Neural progenitor cell (in vitro differentiated cells): ENCODE results near the gene SPTBN4. TPM values are rescaled to one million over a fixed set of nuclear protein-coding genes. Genes with fewer than 3 reads are reported as not detected.

ENCODE experiments used
- DNase-seq: peaks from one replicate; pipeline ENCODE4 v3.0.0-alpha.2; 2016; ENCODE audit warnings: low spot score
- H2AFZ ChIP-seq: fragments of 200-600 bp; sonication (generic); replicated peaks from 2 replicates; pipeline ENCODE4 v1.6.1; 2016; ENCODE audit warnings: antibody characterized with exemption
- H3F3A ChIP-seq: fragments of 200-600 bp; sonication (generic); 2 replicates; pipeline ENCODE4 v1.6.1; 2016; ENCODE audit warnings: antibody characterized with exemption, low read depth
- H3K27ac ChIP-seq: fragments of 200-600 bp; sonication (generic); 2 replicates; pipeline ENCODE4 v1.5.1; 2016; ENCODE audit warnings: mild to moderate bottlenecking
- H3K27me3 ChIP-seq: fragments of 200-600 bp; sonication (generic); 2 replicates; pipeline ENCODE4 v1.6.1; 2016; ENCODE audit warnings: mild to moderate bottlenecking, moderate library complexity
- H3K36me3 ChIP-seq: fragments of 200-600 bp; sonication (generic); 2 replicates; pipeline ENCODE4 v1.5.1; 2016
- H3K4me1 ChIP-seq: fragments of 200-600 bp; sonication (generic); 2 replicates; pipeline ENCODE4 v1.6.1; 2016; ENCODE audit warnings: mixed run types
- H3K4me2 ChIP-seq: fragments of 200-600 bp; sonication (generic); 2 replicates; pipeline ENCODE4 v1.6.1; 2016
- H3K4me3 ChIP-seq: fragments of 200-600 bp; sonication (generic); 2 replicates; pipeline ENCODE4 v1.5.1; 2016
- H3K79me2 ChIP-seq: fragments of 200-600 bp; sonication (generic); 2 replicates; pipeline ENCODE4 v1.6.1; 2016; ENCODE audit warnings: low read depth
- H3K9ac ChIP-seq: fragments of 200-600 bp; sonication (generic); 2 replicates; pipeline ENCODE4 v1.6.1; 2016
- H3K9me3 ChIP-seq: fragments of 200-600 bp; sonication (generic); 2 replicates; pipeline ENCODE4 v1.5.1; 2016; ENCODE audit warnings: low read depth
- H4K20me1 ChIP-seq: fragments of 200-600 bp; sonication (generic); 2 replicates; pipeline ENCODE4 v1.6.1; 2016; ENCODE audit warnings: low read depth
- H3K27ac Mint-ChIP-seq: 3 replicates; pipeline ENCODE4 v1.8.0; 2021; ENCODE audit warnings: mixed read lengths
- H3K27me3 Mint-ChIP-seq: 2 replicates; pipeline ENCODE4 v1.8.0; 2022; ENCODE audit warnings: low read depth, mild to moderate bottlenecking, inconsistent platforms, moderate library complexity, mixed read lengths; ENCODE audit not compliant: insufficient read depth
- H3K36me3 Mint-ChIP-seq: 3 replicates; pipeline ENCODE4 v1.8.0; 2021; ENCODE audit warnings: mixed read lengths
- H3K4me1 Mint-ChIP-seq: 3 replicates; pipeline ENCODE4 v1.8.0; 2021; ENCODE audit warnings: mixed read lengths
- H3K4me3 Mint-ChIP-seq: 3 replicates; pipeline ENCODE4 v1.8.0; 2021; ENCODE audit warnings: mild to moderate bottlenecking, moderate library complexity, mixed read lengths
- H3K9me3 Mint-ChIP-seq: 3 replicates; pipeline ENCODE4 v1.8.0; 2020; ENCODE audit warnings: mixed read lengths
- EZH2 ChIP-seq: fragments of 200-600 bp; sonication (generic); IDR thresholded peaks from 2 replicates; pipeline ENCODE4 v1.6.1; 2017; ENCODE audit warnings: antibody characterized with exemption, mild to moderate bottlenecking, moderate library complexity
- EZH2phosphoT487 ChIP-seq: fragments of 200-600 bp; sonication (generic); IDR thresholded peaks from 2 replicates; pipeline ENCODE4 v1.6.1; 2017; ENCODE audit warnings: antibody characterized with exemption
- total RNA-seq: library from RNA; depleted of rRNA; stranded (reverse); fragments of >200 nt; gene quantifications from 2 replicates; pipeline ENCODE4 v1.2.3, GENCODE V29; 2015; ENCODE audit warnings: low replicate concordance
- TF ChIP-seq, protein P1 (sequence below): fragments of 200-600 bp; sonication (generic); IDR thresholded peaks from 2 replicates; pipeline ENCODE4 v1.5.1; 2017; ENCODE audit warnings: antibody characterized with exemption, mild to moderate bottlenecking

Gene SPTBN4
- total RNA-seq, 1 donor from 2014 or later, result 2.5 TPM

DNA sequence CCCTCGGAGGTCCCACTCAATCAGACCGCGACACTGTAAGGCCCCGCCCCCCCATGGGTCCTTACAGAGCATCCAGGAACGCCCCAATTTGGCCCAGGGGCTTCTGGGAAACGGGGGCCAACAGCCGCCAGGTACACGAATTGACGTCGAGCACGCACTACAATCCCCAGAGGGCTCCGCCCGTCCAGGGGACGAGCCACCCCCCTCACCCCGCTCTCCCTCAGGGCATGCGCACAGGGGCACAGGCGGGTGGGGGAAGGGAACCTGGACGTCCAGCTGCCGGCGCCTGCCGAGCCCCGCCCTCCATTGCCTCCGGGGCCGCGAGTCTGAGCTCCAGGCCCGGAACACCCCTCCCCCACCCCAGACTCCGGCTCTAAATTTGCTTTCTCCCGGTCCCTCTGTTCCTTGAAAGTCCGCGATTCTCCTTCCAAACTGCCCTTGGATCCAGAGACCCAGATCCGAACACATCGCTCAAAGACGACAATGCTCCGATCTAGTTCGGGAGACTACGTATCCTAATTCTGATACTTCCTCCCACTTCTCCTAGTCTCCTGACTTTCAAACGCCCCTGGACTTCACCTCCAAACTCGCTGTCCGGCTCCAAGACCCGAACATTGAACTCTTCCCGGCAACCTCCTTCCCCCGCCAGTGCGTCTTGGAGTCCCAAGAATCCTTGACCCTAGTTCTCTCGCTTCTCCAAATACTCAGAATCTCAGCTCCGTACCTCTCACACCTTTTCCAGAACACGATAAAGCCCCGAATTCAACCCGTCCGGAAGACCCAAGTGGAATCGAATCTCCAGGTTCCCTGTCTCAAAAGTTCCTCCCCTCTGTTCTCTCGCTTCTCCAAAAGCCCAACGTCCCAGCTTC lies 23.4 kb upstream of the SPTBN4 start:
- Histone ChIP-seq H3K9ac (peak overlapping the region; percentile 57), H3K27me3 (no peaks in the 10 kb centered on the region), H2AFZ (no peak overlapping the region), H3K9me3 (no peaks in the 10 kb centered on the region), H3K36me3 (no peaks in the 10 kb centered on the region), H3K4me2 (peak overlapping the region; percentile 81), H3F3A (peaks cover 42% of the 10 kb centered on the region), H3K4me1 (peaks cover 18% of the 10 kb centered on the region), H3K79me2 (peaks cover 33% of the 10 kb centered on the region), H3K4me3 (peak overlapping the region; percentile 86), H4K20me1 (peaks cover 24% of the 10 kb centered on the region), H3K27ac (peak overlapping the region; percentile 79)
- H3K36me3 Mint-ChIP-seq, result peaks cover 3% of the 10 kb centered on the region
- peak overlapping the region; percentile 97 for H3K4me3 Mint-ChIP-seq
- H3K9me3 Mint-ChIP-seq, result no peaks in the 10 kb centered on the region
- peaks cover 3% of the 10 kb centered on the region for H3K27me3 Mint-ChIP-seq
- DNase-seq, result peak; percentile 100
- no peak for TF ChIP-seq EZH2phosphoT487
- TF ChIP-seq, protein P1, sequence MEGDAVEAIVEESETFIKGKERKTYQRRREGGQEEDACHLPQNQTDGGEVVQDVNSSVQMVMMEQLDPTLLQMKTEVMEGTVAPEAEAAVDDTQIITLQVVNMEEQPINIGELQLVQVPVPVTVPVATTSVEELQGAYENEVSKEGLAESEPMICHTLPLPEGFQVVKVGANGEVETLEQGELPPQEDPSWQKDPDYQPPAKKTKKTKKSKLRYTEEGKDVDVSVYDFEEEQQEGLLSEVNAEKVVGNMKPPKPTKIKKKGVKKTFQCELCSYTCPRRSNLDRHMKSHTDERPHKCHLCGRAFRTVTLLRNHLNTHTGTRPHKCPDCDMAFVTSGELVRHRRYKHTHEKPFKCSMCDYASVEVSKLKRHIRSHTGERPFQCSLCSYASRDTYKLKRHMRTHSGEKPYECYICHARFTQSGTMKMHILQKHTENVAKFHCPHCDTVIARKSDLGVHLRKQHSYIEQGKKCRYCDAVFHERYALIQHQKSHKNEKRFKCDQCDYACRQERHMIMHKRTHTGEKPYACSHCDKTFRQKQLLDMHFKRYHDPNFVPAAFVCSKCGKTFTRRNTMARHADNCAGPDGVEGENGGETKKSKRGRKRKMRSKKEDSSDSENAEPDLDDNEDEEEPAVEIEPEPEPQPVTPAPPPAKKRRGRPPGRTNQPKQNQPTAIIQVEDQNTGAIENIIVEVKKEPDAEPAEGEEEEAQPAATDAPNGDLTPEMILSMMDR, result no peak
- TF ChIP-seq EZH2, result no peak
- peaks cover 30% of the 10 kb centered on the region for H3K4me1 Mint-ChIP-seq
- H3K27ac Mint-ChIP-seq, result peak overlapping the region; percentile 96

DNA sequence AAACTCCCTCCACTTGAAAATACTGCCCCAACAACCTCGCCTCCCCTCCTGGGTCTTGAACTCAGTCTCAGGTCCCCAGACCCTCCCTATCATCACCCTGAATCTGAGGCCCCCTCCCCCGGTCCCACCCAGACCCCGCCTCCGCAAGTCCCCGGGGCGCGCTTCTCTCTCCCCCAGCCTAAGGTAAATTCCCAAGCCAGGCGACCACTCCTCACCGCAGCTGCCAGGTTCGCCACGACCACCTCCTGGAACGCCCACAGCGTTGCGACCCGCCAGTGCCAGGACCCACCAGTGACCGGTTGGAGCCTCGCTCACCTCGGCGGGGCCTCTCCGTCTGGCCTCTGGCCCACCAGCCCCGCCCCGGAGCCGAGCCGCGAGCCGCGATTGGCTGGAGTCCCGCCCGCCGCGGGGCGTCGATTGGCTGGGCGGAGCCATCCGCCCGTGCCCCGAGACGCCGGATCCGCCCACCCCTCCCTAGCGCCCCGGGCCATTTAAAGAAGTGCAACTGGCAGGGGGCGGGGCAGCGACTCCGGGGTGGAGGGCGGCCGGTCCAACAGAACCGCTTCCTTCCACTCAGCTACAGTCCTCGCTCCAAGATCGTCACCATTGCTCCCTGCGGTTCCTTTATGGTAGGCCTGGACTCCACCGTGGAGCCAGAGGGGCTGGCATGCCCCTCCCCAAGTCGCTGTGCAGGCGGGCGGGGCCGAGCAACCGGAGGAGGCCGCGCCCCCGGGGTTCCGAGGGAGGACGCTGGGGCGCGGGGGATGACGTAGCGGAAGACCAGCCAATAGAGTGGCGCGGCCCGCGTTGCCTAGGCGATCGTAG lies 22.6 kb upstream of the SPTBN4 start, which contains the start of gene SERTAD3:
Gene SERTAD3, minus strand, starts transcription at position 336 of the 825 bp plus-strand sequence. CDS start 2,255 bp downstream, outside the sequence.
- Mint-ChIP-seq H3K36me3 (peaks cover 3% of the 10 kb centered on the region), H3K27ac (peak within 1 kb of the TSS; percentile 96), H3K4me1 (peaks cover 30% of the 10 kb centered on the region), H3K4me3 (peak within 1 kb of the TSS; percentile 97), H3K27me3 (peaks cover 2% of the 10 kb centered on the region), H3K9me3 (no peaks in the 10 kb centered on the region)
- Histone ChIP-seq H3K27ac (peak within 1 kb of the TSS; percentile 85), H4K20me1 (peaks cover 24% of the 10 kb centered on the region), H2AFZ (peak within 1 kb of the TSS; percentile 77), H3K4me2 (peak within 1 kb of the TSS; percentile 77), H3F3A (peaks cover 42% of the 10 kb centered on the region), H3K36me3 (no peaks in the 10 kb centered on the region), H3K9ac (peak within 1 kb of the TSS; percentile 57), H3K27me3 (no peaks in the 10 kb centered on the region), H3K4me1 (peaks cover 18% of the 10 kb centered on the region), H3K9me3 (no peaks in the 10 kb centered on the region), H3K79me2 (peaks cover 33% of the 10 kb centered on the region), H3K4me3 (peak within 1 kb of the TSS; percentile 86)
- TF ChIP-seq EZH2phosphoT487 (no peak), EZH2 (no peak)
- TF ChIP-seq, protein P1, result no peak
- peak; percentile 99 for DNase-seq

DNA sequence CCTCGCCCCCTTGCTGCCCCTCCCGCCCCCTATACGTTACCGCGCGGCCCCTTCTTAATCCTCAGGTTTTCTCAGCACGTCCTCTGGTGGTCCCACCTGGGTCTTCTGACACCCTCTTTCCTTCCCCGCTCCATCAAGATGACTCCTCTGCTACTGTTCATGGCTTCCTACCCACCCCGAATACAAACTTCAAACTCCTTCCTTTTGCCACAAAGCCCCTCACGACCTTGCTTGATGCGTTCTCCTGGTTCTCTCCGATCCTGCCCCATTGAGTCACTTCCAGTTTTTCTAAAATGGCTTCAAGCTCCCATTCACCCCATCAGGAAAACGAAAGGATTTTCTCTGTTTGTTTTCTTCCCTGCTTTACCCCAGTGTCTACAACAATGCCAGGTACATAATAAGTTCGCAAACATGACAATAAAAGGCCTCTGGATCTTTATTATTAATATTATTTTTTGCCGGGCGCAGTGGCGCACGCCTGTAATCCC lies 21.9 kb upstream of the SPTBN4 start:
- Histone ChIP-seq H3K36me3 (no peaks in the 10 kb centered on the region), H3K27ac (peak overlapping the region; percentile 85), H3K4me2 (peak overlapping the region; percentile 77), H3F3A (peaks cover 42% of the 10 kb centered on the region), H2AFZ (peak overlapping the region; percentile 35), H3K27me3 (no peaks in the 10 kb centered on the region), H3K79me2 (peaks cover 33% of the 10 kb centered on the region), H3K4me1 (peaks cover 18% of the 10 kb centered on the region), H3K9me3 (no peaks in the 10 kb centered on the region), H4K20me1 (peaks cover 24% of the 10 kb centered on the region), H3K9ac (no peak overlapping the region), H3K4me3 (peak overlapping the region; percentile 86)
- Mint-ChIP-seq H3K9me3 (no peaks in the 10 kb centered on the region), H3K36me3 (peaks cover 3% of the 10 kb centered on the region), H3K4me3 (peak overlapping the region; percentile 97), H3K27me3 (peaks cover 2% of the 10 kb centered on the region), H3K27ac (peak overlapping the region; percentile 94), H3K4me1 (peaks cover 30% of the 10 kb centered on the region)
- TF ChIP-seq EZH2, result no peak
- TF ChIP-seq, protein P1, result peak; percentile 43
- no peak for DNase-seq
